Stimulated activated CD8-positive, alpha-beta memory T cell treated with anti-CD3 and anti-CD28 coated beads, Interleukin-4, amount 100 ng/mL, for 48 hours (primary cell): ENCODE results near the gene KLRK1.
"Not testable (repeated sequence)": the region's sequence is repeated elsewhere in the genome, so short reads cannot be mapped to it uniquely, and the experiment has no call there.

Experiments
- DNase-seq: peaks from one replicate; pipeline ENCODE4 v3.0.0-alpha.2; 2020

KLRK1 gene

GRCh38 chr12:10361622-10362021, 28.2 kb downstream of the KLRK1 start:
- DNase-seq: no peak

- DNase-seq: no peak
Observed at GRCh38 chr12:10361084-10361483, 28.8 kb downstream of the KLRK1 start.

- DNase-seq: no peak
Observed at GRCh38 chr12:10358969-10359368, 30.9 kb downstream of the KLRK1 start.

- no peak for DNase-seq
Observed at GRCh38 chr12:10358131-10358530, 31.7 kb downstream of the KLRK1 start.

- no peak for DNase-seq
Observed at GRCh38 chr12:10354502-10354901, 35.3 kb downstream of the KLRK1 start.

GRCh38 chr12:10354071-10354470, 35.8 kb downstream of the KLRK1 start:
- no peak for DNase-seq

GRCh38 chr12:10351457-10351856, 38.4 kb downstream of the KLRK1 start:
- not testable (repeated sequence) for DNase-seq

- DNase-seq: no peak
Observed at GRCh38 chr12:10341892-10342509, 47.8 kb downstream of the KLRK1 start.

GRCh38 chr12:10340946-10341345, 48.9 kb downstream of the KLRK1 start:
- DNase-seq: not testable (repeated sequence)

- DNase-seq: no peak
Observed at GRCh38 chr12:10339053-10339840, 50.6 kb downstream of the KLRK1 start.

- not testable (repeated sequence) for DNase-seq
Observed at GRCh38 chr12:10338470-10338869, 51.4 kb downstream of the KLRK1 start.

- DNase-seq: not testable (repeated sequence)
Observed at GRCh38 chr12:10336196-10336595, 53.6 kb downstream of the KLRK1 start.

- DNase-seq: no peak
Observed at GRCh38 chr12:10331642-10332239, 58.1 kb downstream of the KLRK1 start.

- DNase-seq: not testable (repeated sequence)
Observed at GRCh38 chr12:10328691-10329090, 61.1 kb downstream of the KLRK1 start.
